Measurements from ENCODE around the gene PCCB.
A peak's percentile ranks its signal among the peaks of the same experiment; 100 is the strongest.
"Not testable (repeated sequence)": the region's sequence is repeated elsewhere in the genome, so short reads cannot be mapped to it uniquely, and the experiment has no call there.

Gene PCCB

GRCh38 chr3:136250059-136250902, at the start of gene PCCB:
PCCB (plus strand) TSS chr3:136250340; CDS start chr3:136250376, 36 bp downstream.
- DNase-seq = peak; percentile 97

GRCh38 chr3:136207489-136208115, 42.5 kb upstream of the PCCB start:
- DNase-seq = no peak

- no peak for DNase-seq
Observed at GRCh38 chr3:136209921-136210320, 40.2 kb upstream of the PCCB start.

GRCh38 chr3:136211547-136211946, 38.6 kb upstream of the PCCB start:
- no peak for DNase-seq

- not testable (repeated sequence) for DNase-seq
Observed at GRCh38 chr3:136222746-136223145, 27.4 kb upstream of the PCCB start.

GRCh38 chr3:136232413-136232812, 17.7 kb upstream of the PCCB start:
- DNase-seq = no peak

GRCh38 chr3:136235545-136235944, 14.6 kb upstream of the PCCB start:
- no peak for DNase-seq

GRCh38 chr3:136236109-136236508, 14.0 kb upstream of the PCCB start:
- no peak for DNase-seq

- DNase-seq = no peak
Observed at GRCh38 chr3:136237103-136237502, 13.0 kb upstream of the PCCB start.

GRCh38 chr3:136237961-136238649, 12.0 kb upstream of the PCCB start:
- no peak for DNase-seq

GRCh38 chr3:136239094-136239493, 11.0 kb upstream of the PCCB start:
- DNase-seq = no peak

- no peak for DNase-seq
Observed at GRCh38 chr3:136245691-136246090, 4.4 kb upstream of the PCCB start.

GRCh38 chr3:136247436-136247835, 2.7 kb upstream of the PCCB start:
- no peak for DNase-seq

- no peak for DNase-seq
Observed at GRCh38 chr3:136247855-136248590, 2.1 kb upstream of the PCCB start.

GRCh38 chr3:136249091-136249490, 1.0 kb upstream of the PCCB start:
- DNase-seq = no peak

GRCh38 chr3:136249593-136249992, 547 bp upstream of the PCCB start:
- no peak for DNase-seq

GRCh38 chr3:136250903-136251460, 842 bp downstream of the PCCB start:
- peak; percentile 76 for DNase-seq

- DNase-seq = no peak
Observed at GRCh38 chr3:136251511-136251910, 1.4 kb downstream of the PCCB start.

GRCh38 chr3:136255672-136256406, 5.7 kb downstream of the PCCB start:
- DNase-seq = no peak

- DNase-seq = no peak
Observed at GRCh38 chr3:136258199-136258598, 8.1 kb downstream of the PCCB start.

GRCh38 chr3:136261826-136262225, 11.7 kb downstream of the PCCB start:
- DNase-seq = no peak

GRCh38 chr3:136262559-136262958, 12.4 kb downstream of the PCCB start:
- DNase-seq = no peak

Measured in NCI-H1105 (cell line).